ENCODE results near the gene LDB3. TPM values are rescaled to one million over a fixed set of nuclear protein-coding genes. Genes with fewer than 3 reads are reported as not detected.

The LDB3 gene
- total and polyA plus RNA-seq, 2 of the 8 experiments (the other 6 are each of a cell fraction or from before 2014, with no cell fraction given), result 0.20 to 0.43 TPM

DNA sequence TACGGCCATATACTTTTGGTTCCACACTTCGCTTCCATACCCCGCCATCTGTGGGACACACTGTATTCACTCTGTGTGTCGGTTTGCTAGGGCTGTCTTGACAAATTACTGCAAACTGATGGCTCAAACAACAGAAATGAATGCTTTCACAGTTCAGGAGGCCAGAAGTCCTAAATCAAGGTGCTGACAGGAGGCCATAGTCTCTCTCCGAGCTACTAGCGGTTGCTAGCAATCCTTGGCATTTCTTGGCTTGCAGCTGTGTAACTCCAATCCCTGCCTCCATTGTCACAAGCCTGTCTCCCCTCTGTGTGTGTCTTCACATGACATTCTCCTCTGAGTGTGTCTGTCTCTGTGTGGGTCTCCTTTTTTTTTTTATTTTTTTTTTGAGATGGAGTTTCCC, 59.2 kb downstream of the LDB3 start:
- Histone ChIP-seq H3K4me2 (ENCODE audit: insufficient read depth in 1 of 2, low read depth in 2 of 2, low read length in 2 of 2) (no peak overlapping the region), H2BK20ac (ENCODE audit: low read length) (no peak overlapping the region), H2BK15ac (ENCODE audit: low read length) (no peak overlapping the region), H3K9ac (replicated peaks in 1 of 4; ENCODE audit: extremely low read depth in 1 of 4, low read depth in 3 of 4, low read length in 3 of 4) (no peak overlapping the region), H4K5ac (ENCODE audit: insufficient read length, low read depth, low read length) (no peak overlapping the region), H3K14ac (ENCODE audit: insufficient read length) (no peak overlapping the region), H3K4me3 (ENCODE audit: extremely low read depth in 1 of 4, insufficient read depth in 2 of 4, low read depth in 3 of 4, low read length in 4 of 4) (no peak overlapping the region), H3K9me3 (ENCODE audit: insufficient read depth in 2 of 2, low read depth in 1 of 2, low read length in 1 of 2) (no peaks in the 10 kb centered on the region), H3K36me3 (ENCODE audit: control insufficient read depth in 2 of 4, insufficient read depth in 4 of 4, low read length in 3 of 4) (no peaks in the 10 kb centered on the region), H4K91ac (replicated peaks; ENCODE audit: insufficient read length, low read length) (no peak overlapping the region), H3K27me3 (replicated peaks in 1 of 4; ENCODE audit: control insufficient read depth in 3 of 4, extremely low read depth in 1 of 4, insufficient read depth in 3 of 4, low read length in 3 of 4) (no peaks in the 10 kb centered on the region), H3K23me2 (ENCODE audit: low read depth, low read length) (no peaks in the 10 kb centered on the region), H3K4ac (replicated peaks; ENCODE audit: insufficient read length, low read depth, low read length) (no peak overlapping the region), H2AFZ (ENCODE audit: low read length) (no peak overlapping the region), H4K8ac (ENCODE audit: extremely low read depth, insufficient read depth, low read length) (no peak overlapping the region), H3K79me1 (ENCODE audit: low read depth, low read length) (no peaks in the 10 kb centered on the region), H3K18ac (ENCODE audit: extremely low read depth, low read length) (no peak overlapping the region), H2AK5ac (ENCODE audit: low read depth, low read length) (no peak overlapping the region), H3K27ac (ENCODE audit: low read depth, low read length) (no peak overlapping the region), H3K56ac (replicated peaks; ENCODE audit: insufficient read length, low read depth, low read length) (no peak overlapping the region), H3K79me2 (ENCODE audit: control insufficient read depth in 1 of 2, insufficient read depth in 2 of 2, low read length in 2 of 2) (no peaks in the 10 kb centered on the region), H3K4me1 (replicated peaks in 1 of 4; ENCODE audit: control insufficient read depth in 3 of 4, insufficient read depth in 4 of 4, low read length in 3 of 4) (no peaks in the 10 kb centered on the region), H2BK12ac (ENCODE audit: low read depth, low read length) (no peak overlapping the region), H3K23ac (ENCODE audit: insufficient read length) (no peak overlapping the region), H4K20me1 (replicated peaks in 1 of 2; ENCODE audit: control insufficient read depth in 1 of 2, insufficient read depth in 2 of 2, low read length in 2 of 2) (no peaks in the 10 kb centered on the region), H2BK5ac (ENCODE audit: low read depth, low read length) (no peak overlapping the region), H2BK120ac (replicated peaks; ENCODE audit: low read depth, low read length) (no peak overlapping the region)
- no peak for FAIRE-seq
- DNase-seq (ENCODE audit: low read depth in 1 of 2, low spot score in 2 of 2), result no peak
- 95% methylated on average over 6 of the region's 6 CpGs; no CpG with 5 or more reads in 1 of the 2 experiments for WGBS, 2 experiments (ENCODE audit: extremely low coverage in 1 of 2, insufficient coverage in 1 of 2, insufficient read length in 1 of 2, insufficient replicate concordance in 2 of 2, low coverage in 1 of 2, low lambda C conversion rate in 2 of 2, missing lambda C conversion rate in 1 of 2)
- CTCF ChIA-PET (ENCODE audit: partially characterized antibody), result interaction anchor here (0.6 to 1.3 kb wide), 7 partner anchors 8 to 179 kb away, joined by 3 to 4 read pairs (median 3); no protein-coding TSS in a partner anchor
- POLR2A ChIA-PET (ENCODE audit: partially characterized antibody), result interaction anchor here (0.6 kb wide), 1 partner anchor 23 kb away, joined by 3 read pairs; no protein-coding TSS in a partner anchor
- TF ChIP-seq, protein P1, sequence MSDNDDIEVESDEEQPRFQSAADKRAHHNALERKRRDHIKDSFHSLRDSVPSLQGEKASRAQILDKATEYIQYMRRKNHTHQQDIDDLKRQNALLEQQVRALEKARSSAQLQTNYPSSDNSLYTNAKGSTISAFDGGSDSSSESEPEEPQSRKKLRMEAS (IDR thresholded peaks at IDR 0.05), result no peak

Data from H1 (cell line).